A673 (cell line): ENCODE results near the gene FNDC3B.

Source experiments
- CTCF ChIP-seq: fragments of 300-800, 200-600 bp; sonication (generic); conservative IDR thresholded peaks from 2 replicates; pipeline ENCODE4 v1.5.1; 2017; ENCODE audit warnings: low read depth, mild to moderate bottlenecking, antibody characterized with exemption, low read length, moderate library complexity, mixed read lengths
- EZH2 ChIP-seq: fragments of 200-600 bp; sonication (generic); IDR thresholded peaks from 2 replicates; pipeline ENCODE4 v1.6.1; 2017; ENCODE audit warnings: borderline replicate concordance, low read depth, mild to moderate bottlenecking, mixed read lengths, antibody characterized with exemption, low read length; ENCODE audit not compliant: poor library complexity, severe bottlenecking

GRCh38 chr3:172158741-172159140 is 119.4 kb downstream of the FNDC3B start:
- TF ChIP-seq EZH2 (no peak), CTCF (no peak)
